Measurements from ENCODE around the gene R3HCC1L.
A peak's percentile ranks its signal among the peaks of the same experiment; 100 is the strongest.
"Not testable (repeated sequence)": the region's sequence is repeated elsewhere in the genome, so short reads cannot be mapped to it uniquely, and the experiment has no call there.

R3HCC1L gene

GRCh38 chr10:98101366-98101765 is 33.1 kb upstream of the R3HCC1L start:
- FAIRE-seq: no peak
- DNase-seq (ENCODE audit: insufficient read length): no peak
- TF ChIP-seq POLR2AphosphoS5 (IDR thresholded peaks at IDR 0.05; ENCODE audit: low read depth, low read length) (no peak), POLR2A (IDR thresholded peaks at IDR 0.05; ENCODE audit: low read depth, low read length) (no peak), TAF1 (IDR thresholded peaks at IDR 0.05; ENCODE audit: borderline replicate concordance, low read depth, low read length) (no peak)

GRCh38 chr10:98104125-98104524 is 30.3 kb upstream of the R3HCC1L start:
- DNase-seq (ENCODE audit: insufficient read length) (no peak), FAIRE-seq (no peak)
- no peak for TF ChIP-seq TAF1 (IDR thresholded peaks at IDR 0.05; ENCODE audit: borderline replicate concordance, low read depth, low read length)
- no peak for TF ChIP-seq POLR2A (IDR thresholded peaks at IDR 0.05; ENCODE audit: low read depth, low read length)
- no peak for TF ChIP-seq POLR2AphosphoS5 (IDR thresholded peaks at IDR 0.05; ENCODE audit: low read depth, low read length)

DNA sequence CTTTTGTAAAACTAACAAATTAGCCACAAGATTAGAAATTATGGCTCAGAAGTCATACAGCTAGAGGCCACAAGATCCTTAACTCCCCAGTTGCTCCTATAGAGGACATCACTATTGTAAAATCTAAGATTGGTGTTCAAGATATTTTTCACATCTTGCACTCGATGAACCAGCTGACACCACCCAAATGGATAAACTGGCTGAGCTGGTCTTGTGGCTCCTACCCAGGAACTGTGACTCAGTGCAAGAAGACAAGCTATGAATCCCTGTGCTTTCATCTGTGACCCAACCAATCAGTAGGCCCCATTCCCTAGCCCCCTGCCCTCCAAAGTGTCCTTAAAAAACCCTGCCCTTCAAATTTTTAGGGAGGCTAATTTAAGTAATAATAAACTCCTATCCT is 27.9 kb upstream of the R3HCC1L start:
- no peak for DNase-seq (ENCODE audit: insufficient read length)
- no peak for TF ChIP-seq TAF1 (IDR thresholded peaks at IDR 0.05; ENCODE audit: borderline replicate concordance, low read depth, low read length)
- no peak for TF ChIP-seq POLR2A (IDR thresholded peaks at IDR 0.05; ENCODE audit: low read depth, low read length)
- TF ChIP-seq POLR2AphosphoS5 (IDR thresholded peaks at IDR 0.05; ENCODE audit: low read depth, low read length): no peak
- no peak for FAIRE-seq

DNA sequence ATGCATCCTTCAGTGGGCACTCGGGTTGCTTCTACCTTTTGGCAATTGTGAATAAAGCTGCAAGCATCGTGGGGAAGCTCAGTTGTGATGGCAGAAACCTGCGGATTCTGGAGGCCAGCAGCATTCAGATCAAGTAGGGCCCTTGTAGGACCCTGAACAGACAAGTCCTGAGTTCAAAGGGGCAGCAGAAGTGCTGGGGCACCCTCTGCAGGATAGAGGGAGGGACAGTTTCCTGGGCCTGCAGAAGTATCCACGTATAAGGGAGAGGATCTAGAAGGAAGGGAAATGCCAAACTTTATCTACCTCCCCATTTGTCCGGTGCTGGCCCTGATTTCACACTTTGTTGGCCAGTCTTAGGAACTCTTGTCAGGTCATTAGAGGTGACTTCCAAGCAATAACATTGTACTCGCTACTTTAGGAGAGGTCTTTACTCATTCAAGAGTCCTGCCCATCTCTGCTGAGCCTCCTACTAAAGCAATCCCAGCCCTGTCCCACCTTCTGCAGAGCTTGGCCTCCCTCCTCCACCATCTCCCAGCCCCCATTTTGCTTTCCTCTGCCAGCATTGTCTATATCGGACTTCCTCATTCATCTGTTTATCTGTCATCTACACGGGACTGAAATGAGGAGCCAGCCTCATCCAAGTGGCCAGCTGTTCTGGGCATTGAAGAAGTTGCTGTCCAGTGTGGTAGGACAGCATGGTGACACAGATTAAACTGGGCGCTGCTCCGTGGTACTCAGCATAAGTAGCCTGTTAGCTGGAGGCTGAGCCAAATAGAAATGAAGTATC is 26.6 kb upstream of the R3HCC1L start:
- TF ChIP-seq TAF1 (IDR thresholded peaks at IDR 0.05; ENCODE audit: borderline replicate concordance, low read depth, low read length): no peak
- no peak for TF ChIP-seq POLR2A (IDR thresholded peaks at IDR 0.05; ENCODE audit: low read depth, low read length)
- TF ChIP-seq POLR2AphosphoS5 (IDR thresholded peaks at IDR 0.05; ENCODE audit: low read depth, low read length): no peak
- DNase-seq (ENCODE audit: insufficient read length) (no peak), FAIRE-seq (no peak)

DNA sequence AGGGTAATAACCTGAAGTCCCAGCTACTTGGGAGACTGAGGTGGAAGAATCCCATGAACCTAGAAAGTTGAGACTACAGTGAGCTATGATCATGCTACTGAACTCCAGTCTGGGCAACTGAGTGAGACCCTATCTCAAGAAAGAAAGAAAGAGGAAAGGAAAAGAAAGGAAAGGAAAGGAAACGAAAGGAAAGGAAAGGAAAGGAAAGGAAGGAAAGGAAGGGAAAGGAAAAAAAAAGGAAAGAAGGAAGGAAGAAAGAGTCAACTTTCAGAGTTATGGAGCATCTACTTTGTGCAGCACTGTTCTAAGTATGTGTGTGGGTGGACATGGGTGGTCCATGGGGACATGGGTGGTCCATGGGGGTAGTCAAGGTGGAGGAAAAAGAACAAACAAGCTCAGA is 24.1 kb upstream of the R3HCC1L start:
- FAIRE-seq (no peak), DNase-seq (ENCODE audit: insufficient read length) (no peak)
- no peak for TF ChIP-seq POLR2A (IDR thresholded peaks at IDR 0.05; ENCODE audit: low read depth, low read length)
- TF ChIP-seq POLR2AphosphoS5 (IDR thresholded peaks at IDR 0.05; ENCODE audit: low read depth, low read length): no peak
- no peak for TF ChIP-seq TAF1 (IDR thresholded peaks at IDR 0.05; ENCODE audit: borderline replicate concordance, low read depth, low read length)

GRCh38 chr10:98115031-98115787 is 19.2 kb upstream of the R3HCC1L start:
- no peak for DNase-seq (ENCODE audit: insufficient read length)
- FAIRE-seq: no peak
- TF ChIP-seq TAF1 (IDR thresholded peaks at IDR 0.05; ENCODE audit: borderline replicate concordance, low read depth, low read length) (no peak), POLR2A (IDR thresholded peaks at IDR 0.05; ENCODE audit: low read depth, low read length) (no peak), POLR2AphosphoS5 (IDR thresholded peaks at IDR 0.05; ENCODE audit: low read depth, low read length) (no peak)

GRCh38 chr10:98119891-98120290 is 14.6 kb upstream of the R3HCC1L start:
- no peak for TF ChIP-seq POLR2A (IDR thresholded peaks at IDR 0.05; ENCODE audit: low read depth, low read length)
- TF ChIP-seq POLR2AphosphoS5 (IDR thresholded peaks at IDR 0.05; ENCODE audit: low read depth, low read length): no peak
- no peak for TF ChIP-seq TAF1 (IDR thresholded peaks at IDR 0.05; ENCODE audit: borderline replicate concordance, low read depth, low read length)
- FAIRE-seq: no peak

DNA sequence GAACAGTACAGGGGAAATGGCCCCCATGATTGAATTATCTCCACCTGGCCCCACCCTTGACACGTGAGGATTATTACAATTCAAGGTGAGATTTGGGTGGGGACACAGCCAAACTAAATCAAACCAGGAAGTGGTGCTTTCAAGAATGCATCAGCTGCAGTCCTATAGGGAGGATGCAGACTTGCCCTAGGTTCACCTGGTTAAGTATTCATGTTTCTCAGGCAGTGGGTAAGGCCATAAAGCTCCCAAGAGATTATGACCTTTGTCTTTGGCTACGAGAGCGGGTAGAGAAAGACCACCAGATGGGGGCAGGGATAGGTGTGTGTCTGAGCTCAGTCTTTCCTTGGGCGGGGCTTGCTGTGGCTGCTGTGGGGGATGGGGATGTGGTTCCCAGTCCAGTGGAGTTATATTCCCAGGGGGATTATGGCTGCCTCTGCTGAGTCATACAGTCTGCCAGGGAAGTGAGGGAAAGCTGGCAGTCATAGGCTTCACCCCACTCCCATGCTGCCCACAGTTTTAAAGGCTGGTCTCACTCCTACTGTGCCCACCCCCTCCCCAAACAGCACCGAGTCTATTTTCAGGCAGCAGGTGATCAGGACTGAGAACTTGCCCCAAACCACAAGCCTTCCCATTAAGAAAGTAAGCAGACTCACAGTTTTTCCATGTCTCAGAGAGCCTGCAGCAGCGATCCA is 8.4 kb upstream of the R3HCC1L start:
- TF ChIP-seq TAF1 (IDR thresholded peaks at IDR 0.05; ENCODE audit: borderline replicate concordance, low read depth, low read length) (no peak), POLR2AphosphoS5 (IDR thresholded peaks at IDR 0.05; ENCODE audit: low read depth, low read length) (no peak)
- DNase-seq (ENCODE audit: insufficient read length) (no peak), FAIRE-seq (no peak)

More at GRCh38 chr10:98119891-98120290, 14.6 kb upstream of the R3HCC1L start:
- no peak for DNase-seq (ENCODE audit: insufficient read length)

GRCh38 chr10:98128802-98129201 is 5.7 kb upstream of the R3HCC1L start:
- FAIRE-seq (no peak), DNase-seq (ENCODE audit: insufficient read length) (no peak)
- TF ChIP-seq POLR2A (IDR thresholded peaks at IDR 0.05; ENCODE audit: low read depth, low read length): no peak
- TF ChIP-seq TAF1 (IDR thresholded peaks at IDR 0.05; ENCODE audit: borderline replicate concordance, low read depth, low read length): no peak
- no peak for TF ChIP-seq POLR2AphosphoS5 (IDR thresholded peaks at IDR 0.05; ENCODE audit: low read depth, low read length)

DNA sequence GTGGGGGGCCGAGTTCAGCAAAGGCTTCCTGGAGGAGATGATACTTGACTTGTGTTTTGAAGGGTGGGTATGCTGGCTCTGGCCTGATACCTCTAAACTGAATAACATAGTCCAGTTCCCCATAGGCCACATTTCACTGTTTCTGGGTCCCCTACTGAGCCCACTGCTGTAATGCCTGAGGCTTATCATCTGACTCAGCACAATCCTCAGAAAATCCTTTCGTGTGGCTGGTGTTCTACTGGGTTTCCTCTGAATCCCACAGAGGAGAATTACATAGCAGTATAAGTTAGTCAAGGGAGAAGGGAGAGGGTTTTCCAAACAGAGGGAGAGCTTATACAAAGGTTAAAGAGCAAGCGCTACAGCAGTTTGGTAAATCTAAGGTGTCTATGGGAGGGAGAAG is 2.8 kb upstream of the R3HCC1L start:
- FAIRE-seq (no peak), DNase-seq (ENCODE audit: insufficient read length) (no peak)
- no peak for TF ChIP-seq POLR2AphosphoS5 (IDR thresholded peaks at IDR 0.05; ENCODE audit: low read depth, low read length)
- TF ChIP-seq POLR2A (IDR thresholded peaks at IDR 0.05; ENCODE audit: low read depth, low read length): no peak
- no peak for TF ChIP-seq TAF1 (IDR thresholded peaks at IDR 0.05; ENCODE audit: borderline replicate concordance, low read depth, low read length)

DNA sequence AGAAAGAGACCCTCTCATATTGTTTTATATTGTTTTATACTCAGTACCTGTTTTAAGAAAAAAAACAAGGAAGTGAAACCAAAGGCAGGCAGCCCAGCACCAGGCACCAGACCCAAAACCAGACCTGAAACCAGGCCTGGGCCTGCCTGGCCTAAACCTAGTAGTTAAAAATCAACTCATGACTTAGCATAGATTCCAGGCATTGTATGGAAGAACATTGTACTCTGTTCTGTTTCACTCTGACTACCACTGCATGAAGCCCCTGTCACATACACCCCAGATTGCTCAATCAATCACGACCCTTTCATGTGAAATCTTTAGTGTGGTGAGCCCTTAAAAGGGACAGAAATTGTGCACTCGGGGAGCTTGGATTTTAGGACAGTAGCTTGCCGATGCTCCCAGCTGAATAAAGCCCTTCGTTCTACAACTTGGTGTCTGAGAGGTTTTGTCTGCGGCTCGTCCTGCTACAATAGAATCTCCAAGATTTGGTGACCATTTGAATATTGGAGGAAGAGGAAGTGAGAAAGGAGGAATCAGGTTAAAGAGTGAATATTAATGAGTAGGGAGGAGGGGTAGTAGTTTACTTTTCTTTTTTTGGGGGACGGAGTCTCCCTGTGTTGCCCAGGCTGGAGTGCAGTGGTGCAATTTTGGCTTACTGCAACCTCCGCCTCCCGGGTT is 1.2 kb upstream of the R3HCC1L start:
- peak; percentile 92 for FAIRE-seq
- DNase-seq (ENCODE audit: insufficient read length): not testable (repeated sequence)
